Smooth muscle cell (in vitro differentiated cells): ENCODE results near the gene GOLIM4. TPM values are rescaled to one million over a fixed set of nuclear protein-coding genes. Genes with fewer than 3 reads are reported as not detected.

Source experiments
- DNase-seq: peaks from one replicate; lab custom pipeline; 2025; ENCODE audit not compliant: unreplicated experiment; lab: John Stamatoyannopoulos, UW
- H2AFZ ChIP-seq: fragments of 200-600 bp; sonication (generic); 2 replicates; pipeline ENCODE4 v1.6.0; 2016; ENCODE audit warnings: antibody characterized with exemption, low read depth, mild to moderate bottlenecking
- H3F3A ChIP-seq: fragments of 200-600 bp; sonication (generic); 2 replicates; pipeline ENCODE4 v1.6.0; 2017; ENCODE audit warnings: antibody characterized with exemption, low read depth
- H3K27ac ChIP-seq: fragments of 200-600 bp; sonication (generic); 2 replicates; pipeline ENCODE4 v1.5.1; 2016; ENCODE audit warnings: low read depth, mild to moderate bottlenecking
- H3K27me3 ChIP-seq: fragments of 200-600 bp; sonication (generic); 2 replicates; pipeline ENCODE4 v1.6.1; 2016; ENCODE audit warnings: low read depth, mild to moderate bottlenecking
- H3K36me3 ChIP-seq: fragments of 200-600 bp; sonication (generic); 2 replicates; pipeline ENCODE4 v1.5.1; 2016; ENCODE audit warnings: low read depth
- H3K4me1 ChIP-seq: fragments of 200-600 bp; sonication (generic); 2 replicates; pipeline ENCODE4 v1.5.1; 2016; ENCODE audit warnings: low read depth
- H3K4me2 ChIP-seq: fragments of 200-600 bp; sonication (generic); 2 replicates; pipeline ENCODE4 v1.6.0; 2016; ENCODE audit warnings: mild to moderate bottlenecking
- H3K4me3 ChIP-seq: fragments of 200-600 bp; sonication (generic); 2 replicates; pipeline ENCODE4 v1.5.1; 2016; ENCODE audit warnings: mild to moderate bottlenecking
- H3K79me2 ChIP-seq: fragments of 200-600 bp; sonication (generic); 2 replicates; pipeline ENCODE4 v1.6.0; 2016; ENCODE audit warnings: low read depth, mild to moderate bottlenecking
- H3K9ac ChIP-seq: fragments of 200-600 bp; sonication (generic); 2 replicates; pipeline ENCODE4 v1.6.0; 2016; ENCODE audit warnings: low read depth
- H3K9me3 ChIP-seq: fragments of 200-600 bp; sonication (generic); replicated peaks from 2 replicates; pipeline ENCODE4 v1.5.1; 2016; ENCODE audit warnings: low read depth
- H4K20me1 ChIP-seq: fragments of 200-600 bp; sonication (generic); 2 replicates; pipeline ENCODE4 v1.6.0; 2016; ENCODE audit warnings: low read depth
- CTCF ChIP-seq: fragments of 200-600 bp; sonication (generic); IDR thresholded peaks from 2 replicates; pipeline ENCODE4 v1.5.1; 2017; ENCODE audit warnings: borderline replicate concordance, mild to moderate bottlenecking, antibody characterized with exemption; ENCODE audit not compliant: insufficient read depth, poor library complexity, severe bottlenecking
- WGBS: methylation state at CpG from one replicate; pipeline ENCODE4 v1.1.7; 2016; ENCODE audit warnings: low lambda C conversion rate; 5-methylcytosine and 5-hydroxymethylcytosine counted together
- polyA plus RNA-seq: library from polyadenylated mRNA; unstranded; fragments of >200 nt; fragmentation: Nextera tagmentation; extraction: Ambion mirVana; gene quantifications from 2 replicates; pipeline ENCODE4 v1.2.1, GENCODE V29; 2016
- total RNA-seq: library from RNA; depleted of rRNA; stranded (reverse); fragments of >200 nt; gene quantifications from 2 replicates; pipeline ENCODE4 v1.2.3, GENCODE V29; 2014

Gene GOLIM4
- total and polyA plus RNA-seq, 2 experiments from 2014 or later, result 44.5 to 59.9 TPM

GRCh38 chr3:168113848-168114247, 18.1 kb upstream of the GOLIM4 start:
- no peak for DNase-seq
- Histone ChIP-seq H3K9me3 (no peaks in the 10 kb centered on the region), H3K4me2 (no peak overlapping the region), H3K27me3 (peaks cover 5% of the 10 kb centered on the region), H3K36me3 (no peaks in the 10 kb centered on the region), H4K20me1 (no peaks in the 10 kb centered on the region), H3K27ac (no peak overlapping the region), H3K4me3 (no peak overlapping the region), H3K9ac (no peak overlapping the region), H3F3A (no peaks in the 10 kb centered on the region), H2AFZ (no peak overlapping the region), H3K79me2 (no peaks in the 10 kb centered on the region), H3K4me1 (no peaks in the 10 kb centered on the region)
- 89% methylated on average over 1 of the region's 1 CpG for WGBS
- no peak for TF ChIP-seq CTCF

- TF ChIP-seq CTCF, result no peak
- H3K27me3 ChIP-seq, result peaks cover 5% of the 10 kb centered on the region
- no peaks in the 10 kb centered on the region for H3K36me3 ChIP-seq
- H3K4me3 ChIP-seq, result no peak overlapping the region
- H3K9ac ChIP-seq, result no peak overlapping the region
- 87% methylated on average over 3 of the region's 3 CpGs for WGBS
- no peak overlapping the region for H3K27ac ChIP-seq
- no peak for DNase-seq
- H4K20me1 ChIP-seq, result no peaks in the 10 kb centered on the region
- H3K4me1 ChIP-seq, result no peaks in the 10 kb centered on the region
- no peaks in the 10 kb centered on the region for H3K9me3 ChIP-seq
- no peaks in the 10 kb centered on the region for H3K79me2 ChIP-seq
- H3F3A ChIP-seq, result no peaks in the 10 kb centered on the region
- H3K4me2 ChIP-seq, result no peak overlapping the region
- H2AFZ ChIP-seq, result no peak overlapping the region
These were observed 17.2 kb upstream of the GOLIM4 start for GRCh38 chr3:168112894-168113293.

GRCh38 chr3:168104361-168104760, 8.6 kb upstream of the GOLIM4 start:
- Histone ChIP-seq H2AFZ (no peak overlapping the region), H3K4me1 (no peaks in the 10 kb centered on the region), H3K79me2 (no peaks in the 10 kb centered on the region), H3K27ac (no peak overlapping the region), H3K9me3 (no peaks in the 10 kb centered on the region), H3F3A (no peaks in the 10 kb centered on the region), H3K4me3 (no peak overlapping the region), H3K36me3 (no peaks in the 10 kb centered on the region), H3K9ac (no peak overlapping the region), H3K27me3 (no peaks in the 10 kb centered on the region), H4K20me1 (no peaks in the 10 kb centered on the region), H3K4me2 (no peak overlapping the region)
- no peak for DNase-seq
- TF ChIP-seq CTCF, result no peak

GRCh38 chr3:168102735-168103410, 7.1 kb upstream of the GOLIM4 start:
- WGBS, result 84% methylated on average over 4 of the region's 4 CpGs
- Histone ChIP-seq H3K9ac (no peak overlapping the region), H2AFZ (no peak overlapping the region), H3F3A (no peaks in the 10 kb centered on the region), H3K36me3 (no peaks in the 10 kb centered on the region), H3K79me2 (no peaks in the 10 kb centered on the region), H3K27ac (no peak overlapping the region), H3K27me3 (no peaks in the 10 kb centered on the region), H3K4me1 (no peaks in the 10 kb centered on the region), H3K4me3 (no peak overlapping the region), H4K20me1 (no peaks in the 10 kb centered on the region), H3K9me3 (no peaks in the 10 kb centered on the region), H3K4me2 (no peak overlapping the region)
- no peak for DNase-seq
- no peak for TF ChIP-seq CTCF
